ENCODE data around the gene PSD. TPM values are rescaled to one million over a fixed set of nuclear protein-coding genes. Genes with fewer than 3 reads are reported as not detected.

PSD gene
- total RNA-seq, 1 experiment from 2014 or later = 0.75 TPM

GRCh38 chr10:102398172-102399020, 20.2 kb downstream of the PSD start:
- no TSS peak for BruUV-seq (replicated peaks)
- H3K36me3 Mint-ChIP-seq (ENCODE audit: insufficient read depth, unreplicated experiment) = peaks cover 53% of the 10 kb centered on the region
- H3K9me3 Mint-ChIP-seq (ENCODE audit: unreplicated experiment) = no peaks in the 10 kb centered on the region
- H3K27ac Mint-ChIP-seq (ENCODE audit: low read depth, unreplicated experiment) = no peak overlapping the region
- intact Hi-C loops (cut with micrococcal nuclease) = loop anchor here (1.0 kb wide), 1 partner anchor 229 kb away; no protein-coding TSS in a partner anchor
- no peak for DNase-seq (ENCODE audit: unreplicated experiment)
- TF ChIP-seq CTCF (IDR thresholded peaks at IDR 0.05; ENCODE audit: unreplicated experiment) = no peak
- ChIA-PET POLR2A (interaction anchor here (0.7 to 8.4 kb wide), 11 partner anchors 14 to 580 kb away, joined by 3 to 90 read pairs (median 5); partner anchors contain the start of genes FBXL15 and GBF1), CTCF (interaction anchor here (0.7 to 10.5 kb wide), 18 partner anchors 10 to 266 kb away, joined by 3 to 137 read pairs (median 6); partner anchors contain the start of genes C10orf95, FBXL15, GBF1 and NOLC1)
- peak overlapping the region; percentile 54 for H3K4me3 Mint-ChIP-seq (ENCODE audit: unreplicated experiment)
- no peaks in the 10 kb centered on the region for H3K27me3 Mint-ChIP-seq (ENCODE audit: insufficient read depth, unreplicated experiment)
- peaks cover 23% of the 10 kb centered on the region for H3K4me1 Mint-ChIP-seq (ENCODE audit: insufficient read depth, unreplicated experiment)

GRCh38 chr10:102397222-102398171, 21.1 kb downstream of the PSD start:
- H3K4me3 Mint-ChIP-seq (ENCODE audit: unreplicated experiment) = peak overlapping the region; percentile 92
- peaks cover 22% of the 10 kb centered on the region for H3K4me1 Mint-ChIP-seq (ENCODE audit: insufficient read depth, unreplicated experiment)
- no peak for TF ChIP-seq CTCF (IDR thresholded peaks at IDR 0.05; ENCODE audit: unreplicated experiment)
- intact Hi-C loops (cut with micrococcal nuclease) = no loop called here
- POLR2A ChIA-PET = interaction anchor here (0.9 to 5.4 kb wide), 4 partner anchors 25 to 168 kb away, joined by 4 to 96 read pairs (median 8); partner anchors contain the start of genes FBXL15 and GBF1
- H3K27me3 Mint-ChIP-seq (ENCODE audit: insufficient read depth, unreplicated experiment) = no peaks in the 10 kb centered on the region
- BruUV-seq (replicated peaks) = no TSS peak
- no peaks in the 10 kb centered on the region for H3K9me3 Mint-ChIP-seq (ENCODE audit: unreplicated experiment)
- H3K36me3 Mint-ChIP-seq (ENCODE audit: insufficient read depth, unreplicated experiment) = peaks cover 53% of the 10 kb centered on the region
- no peak for DNase-seq (ENCODE audit: unreplicated experiment)
- no peak overlapping the region for H3K27ac Mint-ChIP-seq (ENCODE audit: low read depth, unreplicated experiment)
- CTCF ChIA-PET = interaction anchor here (0.6 to 10.5 kb wide), 9 partner anchors 12 to 266 kb away, joined by 3 to 137 read pairs (median 4); partner anchors contain the start of gene FBXL15

- CTCF ChIA-PET = interaction anchor here (0.6 to 10.5 kb wide), 5 partner anchors 12 to 265 kb away, joined by 3 to 137 read pairs (median 4); partner anchors contain the start of gene FBXL15
- no TSS peak for BruUV-seq (replicated peaks)
- H3K27ac Mint-ChIP-seq (ENCODE audit: low read depth, unreplicated experiment) = peak overlapping the region; percentile 99
- peaks cover 47% of the 10 kb centered on the region for H3K36me3 Mint-ChIP-seq (ENCODE audit: insufficient read depth, unreplicated experiment)
- TF ChIP-seq CTCF (IDR thresholded peaks at IDR 0.05; ENCODE audit: unreplicated experiment) = no peak
- DNase-seq (ENCODE audit: unreplicated experiment) = no peak
- H3K27me3 Mint-ChIP-seq (ENCODE audit: insufficient read depth, unreplicated experiment) = no peaks in the 10 kb centered on the region
- H3K4me1 Mint-ChIP-seq (ENCODE audit: insufficient read depth, unreplicated experiment) = peaks cover 14% of the 10 kb centered on the region
- H3K9me3 Mint-ChIP-seq (ENCODE audit: unreplicated experiment) = no peaks in the 10 kb centered on the region
- intact Hi-C loops (cut with micrococcal nuclease) = no loop called here
- peak overlapping the region; percentile 92 for H3K4me3 Mint-ChIP-seq (ENCODE audit: unreplicated experiment)
- POLR2A ChIA-PET = interaction anchor here (1.4 to 5.4 kb wide), 7 partner anchors 12 to 248 kb away, joined by 4 to 96 read pairs (median 10); partner anchors contain the start of genes CUEDC2, FBXL15, GBF1 and TRIM8
Measured at GRCh38 chr10:102396730-102397151, 21.8 kb downstream of the PSD start.

Measured in MCF 10A (cell line).